GM18517 (cell line): ENCODE data around the gene ARSJ.
"Not testable (repeated sequence)": the region's sequence is repeated elsewhere in the genome, so short reads cannot be mapped to it uniquely, and the experiment has no call there.

Experiments used
- ATAC-seq: cut with Tn5 transposase; IDR thresholded peaks from one replicate; pipeline ENCODE4 v1.9.1; 2021; ENCODE audit warnings: mild to moderate bottlenecking, moderate library complexity; ENCODE audit not compliant: unreplicated experiment

Gene ARSJ

DNA sequence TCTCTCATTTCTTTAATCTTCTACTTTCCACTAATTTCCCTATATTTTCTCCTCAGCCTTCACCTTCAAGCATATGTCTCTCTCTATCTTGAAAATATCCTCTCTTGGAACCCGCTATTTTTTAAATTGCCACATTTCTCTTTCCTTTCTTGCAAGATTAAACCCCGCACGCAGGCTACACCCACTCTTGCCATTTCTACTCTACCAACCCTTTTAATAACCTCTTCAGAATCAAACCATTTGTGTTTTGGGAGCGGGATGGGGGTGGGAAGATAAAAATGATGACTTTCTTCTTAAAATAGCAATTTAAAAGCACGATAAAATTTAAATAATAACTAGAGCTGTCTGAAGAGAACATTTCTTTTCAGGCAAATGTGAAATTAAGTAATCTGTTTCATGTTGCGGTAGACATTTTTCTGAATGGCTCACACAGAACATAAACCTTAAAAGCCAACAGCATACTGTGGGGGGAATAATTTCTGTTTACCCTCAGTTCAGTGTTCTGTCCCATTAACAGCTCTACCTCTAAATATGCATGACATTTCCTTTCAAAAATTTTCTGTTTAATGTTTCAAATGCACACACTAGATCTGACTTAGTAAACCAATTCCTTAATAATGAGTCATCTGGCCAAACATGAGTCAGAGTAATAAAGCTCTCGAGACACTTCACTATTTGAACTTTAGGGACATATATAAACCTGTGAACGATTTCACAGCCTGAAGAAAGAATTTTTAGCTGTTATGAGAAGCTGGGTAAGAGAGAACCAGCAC lies 20.5 kb downstream of the ARSJ start:
- no peak for ATAC-seq

DNA sequence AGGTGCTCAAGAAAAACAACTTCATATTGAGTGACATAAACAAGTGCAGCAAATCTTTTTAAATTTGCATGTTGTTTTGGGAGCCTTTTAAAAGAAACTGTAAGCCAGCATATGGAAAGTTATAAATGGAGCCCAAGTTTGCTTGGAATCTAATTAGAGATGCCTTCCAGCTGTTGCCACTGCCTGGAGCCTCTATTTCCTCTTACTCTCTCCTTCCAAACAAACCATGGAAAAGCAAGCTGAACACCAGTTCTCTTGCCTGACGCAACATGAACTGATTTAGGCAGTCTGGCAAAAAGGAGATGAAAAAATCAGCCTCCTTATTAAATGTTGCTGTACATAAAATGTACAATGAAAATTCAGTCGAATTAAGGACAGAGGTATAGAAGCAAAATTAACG lies 21.5 kb downstream of the ARSJ start:
- ATAC-seq, result no peak

DNA sequence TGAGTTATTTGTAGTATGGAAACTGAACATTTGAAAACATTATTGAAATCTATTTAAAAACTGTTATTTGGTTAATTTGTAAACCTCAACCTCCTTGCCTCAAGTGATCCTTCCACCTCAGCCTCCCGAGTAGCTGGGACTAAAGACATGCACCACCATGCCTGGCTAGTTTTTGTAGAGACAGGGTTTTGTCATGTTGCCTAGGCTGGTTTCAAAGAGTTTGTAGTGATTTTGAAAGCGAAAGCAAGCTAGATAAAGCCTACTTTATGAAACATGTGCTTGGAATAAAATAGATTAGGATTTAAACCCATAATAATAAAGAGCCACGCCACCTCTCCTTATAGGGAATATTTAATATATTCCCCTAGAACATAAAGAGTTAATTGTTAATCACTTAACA lies 23.5 kb downstream of the ARSJ start:
- peak; percentile 50 for ATAC-seq

DNA sequence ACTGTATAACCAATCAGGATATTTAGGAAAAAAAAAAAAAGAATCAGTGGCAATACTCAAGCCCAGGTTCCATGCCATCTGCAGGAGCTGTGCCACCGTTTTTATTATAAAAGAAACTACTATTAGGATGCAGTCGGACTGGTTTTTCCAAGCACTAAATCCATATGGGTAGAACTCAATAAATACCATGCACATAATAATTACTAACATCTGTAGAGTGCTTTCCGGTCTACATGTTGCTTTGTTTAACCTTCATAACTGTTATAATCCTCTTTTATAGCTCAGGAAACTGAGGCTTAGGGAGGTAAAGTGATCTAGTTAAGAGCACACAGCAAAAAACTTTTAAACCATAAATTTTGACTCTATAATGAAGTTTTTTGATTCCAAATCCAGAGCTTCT lies 24.0 kb downstream of the ARSJ start:
- no peak for ATAC-seq

DNA sequence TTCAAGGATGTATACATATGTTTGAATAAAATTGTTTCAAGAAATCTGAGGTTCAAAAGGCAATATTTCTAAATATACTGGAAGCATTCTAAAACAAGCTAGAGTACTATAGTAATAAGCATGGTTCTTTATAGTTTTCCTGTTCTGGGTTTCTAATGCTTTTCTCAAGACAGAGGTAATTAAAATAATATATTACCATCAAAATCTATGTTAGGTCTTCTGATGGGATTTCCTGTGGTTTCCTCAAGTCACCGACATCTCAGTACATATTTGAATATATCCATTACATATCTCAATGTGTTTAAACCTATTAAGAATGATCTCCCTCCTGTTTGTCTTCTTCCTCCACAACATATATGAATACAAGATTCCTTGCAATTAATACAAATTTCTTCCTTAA lies 25.6 kb downstream of the ARSJ start:
- ATAC-seq, result no peak

DNA sequence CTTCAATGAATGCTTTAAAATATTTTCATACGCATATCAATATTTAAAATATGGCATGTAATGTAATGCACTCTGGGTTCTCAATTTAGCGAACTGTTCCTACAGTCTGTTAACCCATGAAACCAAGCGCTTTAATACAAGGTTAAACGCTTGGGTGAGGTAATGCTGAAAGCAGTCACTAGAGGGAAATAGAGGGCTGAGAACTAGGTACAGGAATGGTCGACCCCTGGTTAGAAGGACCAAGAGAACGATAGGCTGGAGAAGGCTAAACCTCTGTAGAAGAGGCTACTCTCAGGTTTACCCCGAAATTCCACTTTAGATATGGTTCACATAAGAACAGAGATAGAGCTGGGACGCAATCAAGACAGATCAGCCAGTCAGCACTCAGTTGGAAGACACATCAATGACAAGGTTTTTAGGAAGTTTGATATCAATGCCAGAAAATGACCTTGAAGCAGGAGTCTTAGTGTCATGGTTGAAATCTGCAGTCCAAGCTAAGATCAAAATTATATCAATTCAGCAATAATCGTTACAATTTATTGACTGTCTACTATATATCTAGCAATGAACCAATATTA lies 26.9 kb downstream of the ARSJ start:
- peak; percentile 93 for ATAC-seq

DNA sequence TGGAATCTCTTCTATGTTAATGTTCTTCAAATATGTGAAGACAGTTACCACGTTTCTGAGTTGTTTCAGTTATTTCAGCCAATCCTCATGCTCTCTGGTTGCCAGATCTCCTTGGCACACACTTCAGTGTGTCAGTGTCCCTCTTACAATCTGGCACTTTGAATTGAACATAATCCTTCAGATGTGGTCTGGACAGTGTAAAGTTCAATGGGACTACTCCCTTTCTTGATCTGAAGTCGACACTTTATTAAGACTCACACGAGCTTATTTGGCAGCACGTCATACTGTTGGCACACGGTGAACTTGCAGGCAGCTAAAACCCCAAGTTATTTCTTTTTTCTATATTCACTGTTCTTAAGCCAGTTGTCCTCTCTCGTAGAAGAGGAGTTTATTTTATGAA lies 28.2 kb downstream of the ARSJ start:
- no peak for ATAC-seq

DNA sequence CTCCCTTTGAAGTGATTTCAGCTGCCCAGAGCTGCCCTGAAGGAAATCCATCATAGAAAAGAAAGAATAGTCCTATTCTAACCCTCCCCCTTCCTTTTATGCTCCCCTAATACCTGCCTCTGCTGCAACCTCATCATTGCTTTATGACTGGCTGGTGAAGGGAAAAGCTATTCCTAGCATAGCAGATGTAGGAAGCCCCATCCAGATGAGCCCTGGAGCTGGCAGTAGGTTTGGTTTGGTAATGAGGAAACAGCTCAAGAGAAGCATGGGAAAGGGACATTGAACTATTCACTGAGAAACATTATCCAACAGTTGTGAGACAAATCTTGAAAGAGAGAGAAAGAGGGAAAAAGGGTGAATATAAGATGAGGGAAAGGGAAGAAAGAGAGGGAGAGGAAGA lies 29.2 kb downstream of the ARSJ start:
- no peak for ATAC-seq

DNA sequence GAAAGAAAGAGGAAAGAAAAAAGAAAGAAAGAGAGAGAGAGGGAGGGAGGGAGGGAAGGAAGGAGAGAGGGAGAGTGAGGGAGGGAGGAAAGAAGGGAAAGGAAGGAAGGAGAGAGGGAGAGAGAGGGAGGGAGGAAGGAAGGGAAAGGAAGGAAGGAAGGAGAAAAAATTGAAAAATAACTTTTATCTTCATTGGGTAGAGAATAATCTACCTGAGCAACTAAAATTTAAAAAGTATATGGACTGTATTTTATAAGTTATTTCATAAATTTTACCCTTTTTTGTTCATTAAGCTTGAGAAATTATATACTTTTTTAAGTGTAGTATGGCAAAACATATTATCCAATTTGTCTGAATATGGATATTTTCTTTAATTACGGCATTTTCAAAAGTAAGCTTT lies 32.0 kb downstream of the ARSJ start:
- no peak for ATAC-seq

DNA sequence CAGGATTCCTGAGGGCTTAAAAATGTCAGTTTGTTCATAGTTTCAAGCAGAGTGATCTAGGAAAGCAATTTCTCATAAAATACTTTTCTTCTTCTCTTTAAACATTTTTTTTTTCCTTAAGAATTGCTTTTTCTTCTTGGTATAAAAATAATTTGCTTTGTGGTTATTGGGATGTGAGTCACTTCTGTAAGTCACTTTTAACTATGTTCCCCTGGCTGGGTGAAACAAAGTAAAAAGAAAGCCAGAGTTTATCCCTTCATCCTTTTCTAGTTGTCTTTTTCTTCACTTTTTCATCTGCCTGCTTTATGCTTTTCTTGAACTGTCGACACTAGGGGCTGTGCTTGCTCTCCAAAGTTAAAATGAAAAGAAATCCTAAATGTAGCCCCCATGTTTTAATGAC lies 33.5 kb downstream of the ARSJ start:
- no peak for ATAC-seq

DNA sequence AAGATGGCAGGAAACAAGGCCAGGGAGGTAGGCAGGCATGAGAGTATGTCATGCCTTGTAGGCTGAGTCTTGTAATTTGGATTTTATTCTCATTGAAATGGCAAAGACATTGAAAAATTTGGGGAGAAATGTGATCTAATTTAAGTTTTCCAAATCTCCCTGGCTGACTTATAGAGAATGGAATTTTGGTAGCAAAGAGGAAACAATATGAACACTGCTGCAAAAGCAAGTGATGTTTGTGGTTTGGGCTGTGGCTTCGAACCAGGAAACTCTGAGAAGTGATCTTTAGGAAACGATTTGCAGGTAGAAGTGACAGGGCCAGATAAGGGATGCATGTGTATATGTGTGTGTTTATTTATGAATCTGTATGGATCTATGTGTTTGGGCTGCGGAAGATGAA lies 35.6 kb downstream of the ARSJ start:
- no peak for ATAC-seq

DNA sequence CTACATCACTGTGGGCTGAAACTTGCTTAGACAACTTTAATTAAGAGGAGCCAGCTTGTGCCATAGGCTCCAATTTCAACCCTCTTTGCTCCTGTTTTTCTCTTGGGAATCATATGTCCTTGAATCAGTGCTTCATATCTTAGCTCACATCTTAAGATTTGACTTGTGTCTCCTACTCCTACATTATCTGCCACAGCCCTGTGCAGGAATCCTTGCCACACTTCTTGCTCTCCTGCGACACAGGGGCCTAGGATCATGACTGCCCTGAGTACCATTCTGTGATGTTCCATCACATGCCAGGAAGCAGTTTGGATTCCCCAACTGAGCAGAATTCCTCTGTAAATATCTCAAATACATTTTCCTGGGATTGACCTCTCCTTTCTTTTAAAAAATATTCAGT lies 36.4 kb downstream of the ARSJ start:
- no peak for ATAC-seq

DNA sequence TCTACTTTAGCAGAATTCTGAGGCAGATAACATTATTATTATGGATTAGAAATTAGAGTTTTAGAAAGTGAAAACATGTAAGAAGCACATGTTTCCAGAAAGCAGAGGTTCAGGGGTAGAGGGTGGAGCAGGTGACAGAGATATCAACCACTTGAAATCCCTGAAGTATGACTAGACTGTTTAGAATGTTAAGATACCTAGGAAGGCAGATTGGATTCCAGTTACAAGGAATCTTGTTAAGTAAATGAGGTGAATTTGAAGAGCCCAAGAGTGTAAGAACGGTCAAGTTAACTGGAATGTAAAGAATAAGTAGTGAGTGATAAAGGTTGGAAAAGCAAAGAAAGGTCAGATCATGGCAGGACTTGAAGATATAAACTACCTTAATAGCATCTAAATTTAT lies 37.6 kb downstream of the ARSJ start:
- ATAC-seq, result no peak

DNA sequence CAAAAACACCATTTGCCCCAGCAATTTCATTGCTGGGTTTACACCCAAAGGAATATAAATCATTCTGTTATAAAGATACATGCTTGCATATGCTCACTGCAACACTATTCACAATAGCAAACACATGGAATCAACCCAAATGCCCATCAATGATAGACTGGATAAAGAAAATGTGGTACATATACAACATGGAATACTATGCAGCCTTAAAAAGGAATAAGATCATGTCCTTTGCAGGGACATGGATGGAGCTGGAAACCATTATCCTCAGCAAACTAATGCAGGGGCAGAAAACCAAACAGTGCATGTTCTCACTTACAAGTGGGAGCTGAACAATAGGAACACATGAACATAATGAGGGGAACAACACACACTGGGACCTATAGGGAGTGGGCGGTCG lies 39.3 kb downstream of the ARSJ start:
- not testable (repeated sequence) for ATAC-seq

DNA sequence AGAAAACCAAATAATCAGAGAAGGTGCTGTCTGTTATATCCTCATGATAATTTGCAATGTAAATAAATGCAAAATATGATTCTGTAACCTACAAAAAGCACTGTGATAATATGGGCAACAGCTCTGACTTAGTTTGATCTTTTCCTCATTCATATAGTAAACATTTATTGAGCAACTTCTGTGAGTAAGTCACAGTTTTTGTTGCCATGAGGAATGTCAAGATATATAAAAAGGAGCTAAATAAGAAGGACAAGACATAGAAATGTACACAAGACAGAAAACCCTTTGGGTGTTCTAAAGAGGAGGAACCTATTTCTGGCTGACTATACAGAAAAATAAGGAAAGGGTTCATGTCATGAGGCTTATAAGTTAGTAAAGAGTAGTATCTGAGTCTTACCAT lies 44.3 kb downstream of the ARSJ start:
- ATAC-seq, result no peak

DNA sequence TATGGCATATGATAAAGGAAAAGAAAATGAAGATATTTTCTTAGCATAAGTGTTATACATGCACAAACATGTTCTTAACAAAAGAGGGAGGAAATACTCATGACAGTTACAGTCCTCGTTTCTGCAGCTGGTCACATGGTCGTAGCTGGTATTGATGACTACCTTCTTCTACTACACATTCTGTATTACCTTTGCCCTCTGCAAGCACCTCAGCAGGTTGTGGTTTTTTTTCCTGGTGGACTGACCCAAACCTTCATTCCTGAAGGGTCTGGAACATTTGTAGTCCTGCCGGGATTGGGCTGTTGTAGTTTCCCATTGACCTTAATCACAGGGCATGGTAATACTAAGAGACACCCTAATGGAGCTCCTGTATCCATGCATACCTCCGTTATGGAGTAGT lies 54.7 kb downstream of the ARSJ start:
- ATAC-seq, result not testable (repeated sequence)

DNA sequence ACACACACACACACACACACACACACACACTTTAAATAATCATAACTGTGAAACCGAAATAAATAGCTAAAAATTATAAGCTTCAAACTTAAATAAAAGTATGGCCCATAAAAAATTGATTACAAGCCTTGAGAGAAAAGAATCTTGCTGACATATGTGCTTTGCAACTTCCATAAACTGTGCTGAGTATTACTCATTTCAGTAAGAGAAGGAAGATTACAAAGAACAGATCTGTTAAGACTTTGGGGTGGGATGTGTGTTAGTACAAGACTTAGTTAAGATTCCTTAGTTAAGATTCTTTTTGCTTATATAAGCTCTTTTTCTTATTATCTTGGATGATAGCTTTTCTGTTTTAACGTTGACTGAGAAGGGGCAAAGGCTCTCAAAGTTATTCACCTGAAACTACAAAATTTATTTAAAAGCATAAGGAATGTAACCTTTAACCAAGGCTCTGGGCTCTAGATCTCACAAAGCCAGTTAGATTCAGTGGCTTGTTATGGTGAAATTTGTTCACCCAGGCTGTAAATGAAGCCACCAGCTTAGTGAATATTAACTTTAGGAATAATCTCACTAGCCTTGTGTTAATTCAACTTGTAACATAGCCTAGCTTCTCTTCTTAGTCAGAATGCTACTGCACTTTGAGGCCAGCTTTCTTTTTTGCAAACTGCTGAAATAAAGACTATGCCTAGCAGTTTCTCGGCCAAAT lies 58.2 kb downstream of the ARSJ start:
- ATAC-seq, result no peak

DNA sequence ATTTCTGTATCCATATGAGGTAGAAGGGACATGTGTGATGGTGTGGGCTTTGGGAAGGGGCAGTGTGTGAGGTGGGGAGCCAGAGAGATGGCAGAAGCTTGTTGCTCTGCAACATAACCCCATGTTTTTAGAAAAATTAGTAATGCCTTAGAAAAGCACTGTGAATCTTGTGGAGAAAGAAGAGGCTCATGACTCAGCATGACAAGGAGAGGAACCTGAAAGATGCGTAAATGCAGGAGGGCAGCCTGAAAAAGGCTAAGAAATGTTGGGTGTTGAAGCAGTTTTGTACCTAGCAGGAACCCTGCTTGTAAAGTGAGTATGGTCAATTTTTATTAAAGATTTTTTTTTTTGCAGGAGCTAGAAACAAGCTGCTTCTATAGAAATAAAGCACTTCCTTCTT lies 59.8 kb downstream of the ARSJ start:
- no peak for ATAC-seq

DNA sequence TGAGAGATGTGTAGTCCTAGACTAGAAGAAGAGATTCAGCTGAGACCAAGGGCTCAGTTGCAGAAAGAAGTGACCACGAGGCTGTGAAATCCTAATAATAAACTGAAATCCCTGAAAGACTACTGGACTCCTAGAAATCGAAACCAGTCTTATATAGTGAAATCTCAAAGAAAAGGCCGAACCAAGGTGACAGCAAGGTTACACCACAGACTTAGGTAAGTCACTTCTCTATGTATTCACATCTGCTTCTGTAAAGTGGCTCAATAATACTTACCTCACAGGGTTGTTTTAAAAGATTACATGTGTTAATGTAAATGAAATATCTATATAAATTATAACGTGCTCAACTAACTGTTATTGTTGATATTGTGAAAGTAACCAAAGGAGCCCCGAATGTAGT lies 60.3 kb downstream of the ARSJ start:
- ATAC-seq, result no peak

DNA sequence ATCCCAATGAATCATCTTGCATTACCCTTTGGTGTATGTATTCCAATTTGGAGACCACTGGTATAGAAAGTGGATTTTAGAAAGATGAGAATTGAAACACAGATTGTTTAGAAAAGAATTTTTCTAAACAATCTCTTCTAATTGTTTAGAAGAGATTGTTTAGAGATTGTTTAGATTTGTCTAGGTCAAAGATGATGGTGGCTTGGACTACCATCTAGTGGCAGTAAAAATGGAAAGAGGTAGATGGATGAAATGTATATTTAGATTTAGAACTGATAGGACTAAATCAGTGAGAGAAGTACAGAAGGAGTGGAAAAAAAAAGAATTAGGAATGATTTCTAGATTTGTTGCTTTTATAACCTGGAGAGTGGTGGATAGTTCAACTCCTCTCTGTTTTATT lies 70.6 kb downstream of the ARSJ start:
- ATAC-seq, result no peak

DNA sequence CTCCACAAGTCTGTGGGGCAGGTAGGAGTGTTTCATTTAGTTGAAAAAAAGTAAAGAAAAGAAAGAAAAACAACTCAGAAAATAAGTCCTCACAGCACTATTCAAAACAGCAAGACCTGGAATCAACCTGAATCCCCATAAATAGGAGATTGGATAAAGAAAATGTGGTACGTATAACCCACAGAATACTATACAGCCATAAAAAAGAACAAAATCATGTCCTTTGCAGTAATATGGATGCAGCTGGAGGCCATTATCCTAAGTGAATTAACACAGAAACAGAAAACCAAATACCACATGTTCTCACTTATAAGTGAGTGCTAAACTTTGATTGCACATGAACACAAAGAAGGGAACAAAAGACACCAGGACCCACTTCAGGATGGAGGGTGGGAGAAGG lies 71.9 kb downstream of the ARSJ start:
- ATAC-seq, result no peak

DNA sequence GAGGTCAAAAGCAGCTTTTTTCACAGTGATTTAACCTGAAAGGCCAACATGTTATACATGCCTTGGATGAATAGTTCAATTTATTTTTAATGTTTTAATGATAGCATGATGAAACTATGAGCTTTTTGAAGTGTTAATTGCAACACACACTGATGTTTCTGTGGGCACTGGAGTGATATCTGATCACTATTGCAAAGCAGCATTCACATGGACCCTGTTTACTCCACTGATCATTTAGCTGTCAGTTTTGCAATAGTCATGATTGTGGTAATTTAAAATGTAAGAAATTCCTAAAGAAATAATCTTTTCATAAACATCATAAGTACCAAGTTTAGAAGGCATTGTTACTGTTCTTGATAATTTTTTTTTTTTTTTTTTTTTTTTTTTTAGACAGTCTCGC lies 74.1 kb downstream of the ARSJ start:
- no peak for ATAC-seq
